Aorta (tissue), 5 donors: ENCODE data around the gene NDUFS3. TPM values are rescaled to one million over a fixed set of nuclear protein-coding genes. Genes with fewer than 3 reads are reported as not detected.

Experiments
- ATAC-seq: fragments of 200-7000 bp; cut with Tn5 transposase; one replicate; pipeline ENCODE4 v1.9.1; 2022; ENCODE audit warnings: moderate library complexity; ENCODE audit not compliant: low FRiP score
- DNase-seq, 2 donors: peaks; one replicate each; pipeline ENCODE4 v3.0.0-alpha.2; 2020
- H3K27ac ChIP-seq, 2 donors: one replicate each; pipeline ENCODE4 v1.5.1; 2013; ENCODE audit warnings: low read length in 2 of 2, mild to moderate bottlenecking in 2 of 2, moderate library complexity in 2 of 2, control low read depth in 1 of 2, inconsistent platforms in 1 of 2, low read depth in 1 of 2
- H3K27me3 ChIP-seq, 2 donors: one replicate each; pipeline ENCODE4 v1.6.1; 2013; ENCODE audit warnings: control low read depth in 1 of 2, low read length in 1 of 2, mild to moderate bottlenecking in 1 of 2, moderate library complexity in 1 of 2; ENCODE audit not compliant: insufficient read depth in 2 of 2, control insufficient read depth in 1 of 2
- H3K36me3 ChIP-seq, 2 donors: one replicate each; pipeline ENCODE4 v1.6.1; 2013; ENCODE audit warnings: control low read depth in 1 of 2, low read length in 1 of 2, mild to moderate bottlenecking in 1 of 2; ENCODE audit not compliant: insufficient read depth in 2 of 2, control insufficient read depth in 1 of 2
- H3K4me1 ChIP-seq, 2 donors: one replicate each; pipeline ENCODE4 v1.6.1; 2013; ENCODE audit warnings: low read length in 2 of 2, control low read depth in 1 of 2, mild to moderate bottlenecking in 1 of 2, moderate library complexity in 1 of 2; ENCODE audit not compliant: insufficient read depth in 2 of 2, control insufficient read depth in 1 of 2
- H3K4me3 ChIP-seq, 2 donors: one replicate each; pipeline ENCODE4 v1.5.1; 2013; ENCODE audit warnings: low read length in 2 of 2, control low read depth in 1 of 2, mild to moderate bottlenecking in 1 of 2
- H3K9me3 ChIP-seq: one replicate; pipeline ENCODE4 v1.6.1; 2013; ENCODE audit warnings: mild to moderate bottlenecking, low read length; ENCODE audit not compliant: control insufficient read depth
- WGBS, 2 donors: extraction: QIAGEN DNeasy Blood & Tissue Kit; methylation state at CpG; one replicate each; pipeline ENCODE4 v1.1.7; 2013; 5-methylcytosine and 5-hydroxymethylcytosine counted together
- intact Hi-C, 2 donors: fragments of 100-400 bp; cut with DNase I; formaldehyde crosslinking; loops; one replicate each; pipeline versions ENCODE4 v1.14.2 to v1.15.0; 2022
- polyA plus RNA-seq, 2 donors: library from polyadenylated mRNA; stranded (reverse); fragments of 200-250 nt; gene quantifications; one replicate each; pipeline ENCODE4 v1.2.3, GENCODE V29; 2013
- total RNA-seq, 2 donors: library from RNA; stranded (reverse); fragmentation: NEBNext Ultra II Directional; extraction: Animal tissue kit (Norgen Biotek cat#: 25700); gene quantifications; one replicate each; pipeline ENCODE4 v1.2.1, GENCODE V29; 2021
- donor health status: healthy with polysubstance abuse.
- donor health status: Bipolar disorder and iron deficiency.
- donor health status: DM: no; HTN: no; CAD: no.
- donor health status: DM: no; HTN: no; CAD: no.
- donor health status: DM: yes; HTN: yes; CAD: no.

NDUFS3 gene
- total and polyA plus RNA-seq, 4 donors, result 52.2 to 106 (median 68.3) TPM

DNA sequence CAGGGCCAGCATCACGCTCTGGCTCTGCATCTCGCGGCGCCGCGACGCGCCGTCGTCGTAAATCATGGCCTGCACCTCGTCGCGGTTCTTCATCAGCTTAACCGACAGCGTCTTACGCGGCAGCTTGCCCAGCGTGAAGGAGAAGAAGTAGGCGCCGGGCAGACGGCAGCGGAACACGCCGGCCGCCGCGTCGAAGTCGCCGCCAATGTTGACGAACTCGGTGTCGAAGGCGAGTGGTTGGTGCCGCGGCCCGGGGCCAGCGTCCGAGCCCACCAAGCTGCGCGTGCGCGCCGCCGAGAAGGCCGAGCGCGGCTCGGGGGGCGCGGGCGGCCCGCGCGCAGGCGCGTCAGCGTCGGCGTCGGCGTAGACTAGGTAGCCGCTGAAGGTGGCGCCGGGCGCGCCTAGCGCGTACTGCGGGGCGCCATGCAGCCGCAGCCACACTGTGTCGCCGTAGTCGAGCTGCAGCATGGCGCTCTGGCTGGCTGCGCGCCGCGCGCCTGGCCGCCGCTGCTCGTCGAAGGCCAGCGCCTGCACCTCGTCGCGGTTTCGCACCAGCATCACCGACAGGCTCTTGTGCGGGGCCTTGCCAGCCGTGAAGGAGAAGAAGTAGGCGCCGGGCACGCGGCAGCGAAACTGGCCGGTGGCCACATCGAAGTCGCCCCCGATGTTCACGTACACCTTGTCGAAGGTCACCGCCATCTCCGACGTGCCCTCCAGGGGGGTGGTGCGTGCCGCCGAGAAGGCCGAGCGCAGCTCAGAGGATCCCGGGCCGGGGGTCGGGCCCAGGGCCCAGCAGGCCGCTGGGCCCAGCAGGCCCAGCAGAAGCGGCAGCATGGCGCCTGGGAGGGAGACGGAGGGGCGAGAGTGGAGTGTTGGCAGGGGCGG is 11.3 kb downstream of the NDUFS3 start:
- H3K4me3 ChIP-seq, result peak overlapping the region in 1 of 2 donors; percentile 3
- ATAC-seq (no peak), DNase-seq (peak in 1 of 2 donors; percentile 29)
- intact Hi-C loops, result no loop called here
- 27 to 28% methylated on average over 91 to 122 of the region's 122 CpGs for WGBS, 2 donors
- H3K27me3 ChIP-seq, result no peaks in the 10 kb centered on the region
- no peaks in the 10 kb centered on the region for H3K9me3 ChIP-seq
- no peak overlapping the region for H3K27ac ChIP-seq
- no peaks in the 10 kb centered on the region for H3K36me3 ChIP-seq
- H3K4me1 ChIP-seq, result no peaks in the 10 kb centered on the region

DNA sequence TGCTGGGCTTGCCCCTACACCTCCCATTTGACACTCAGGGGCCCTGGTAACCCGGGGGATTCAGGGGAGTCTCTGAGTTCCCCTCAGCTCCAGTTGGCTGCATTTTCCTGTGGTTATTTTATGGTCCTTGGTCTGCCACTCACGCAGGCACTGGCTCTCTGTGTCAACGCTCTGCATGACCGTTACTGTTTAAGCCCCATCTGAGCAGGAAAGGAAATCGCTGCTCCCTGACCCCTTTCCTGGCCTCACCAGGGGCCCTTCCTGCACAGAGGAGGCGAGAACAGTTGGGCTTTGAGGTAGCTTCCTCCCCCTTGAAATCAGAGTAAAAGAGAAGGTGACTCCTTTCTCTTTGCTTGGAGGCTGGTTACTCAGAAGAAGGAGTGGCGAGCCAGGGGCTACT is 12.9 kb downstream of the NDUFS3 start:
- no peaks in the 10 kb centered on the region for H3K36me3 ChIP-seq
- H3K4me3 ChIP-seq, result no peak overlapping the region
- no peaks in the 10 kb centered on the region for H3K27me3 ChIP-seq
- H3K27ac ChIP-seq, result no peak overlapping the region
- WGBS, 2 donors, result 67 to 71% methylated on average over 7 of the region's 7 CpGs
- DNase-seq (peak in 1 of 2 donors; percentile 11), ATAC-seq (no peak)
- no peaks in the 10 kb centered on the region for H3K4me1 ChIP-seq
- no peaks in the 10 kb centered on the region for H3K9me3 ChIP-seq
- intact Hi-C loops, result no loop called here

DNA sequence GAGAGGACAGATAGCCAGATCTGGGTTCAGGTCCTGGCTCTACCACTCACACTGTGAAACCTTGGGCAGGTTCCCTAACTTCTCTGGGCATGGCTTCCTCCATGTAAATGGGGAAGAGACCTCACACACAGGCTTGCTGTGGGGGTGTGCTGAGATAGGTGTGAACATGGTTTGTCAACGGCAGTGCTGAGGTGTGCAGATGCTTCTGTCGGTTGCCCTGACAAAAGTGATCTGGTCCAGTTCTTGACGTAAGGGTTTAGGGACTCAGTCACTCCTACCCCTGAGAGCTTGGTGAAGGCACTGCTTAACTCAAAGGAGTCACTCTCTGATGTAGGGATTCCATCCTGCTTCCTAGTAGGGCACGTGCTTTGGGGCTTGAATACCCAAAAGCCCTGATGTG is 13.4 kb downstream of the NDUFS3 start:
- no peaks in the 10 kb centered on the region for H3K27me3 ChIP-seq
- H3K9me3 ChIP-seq, result no peaks in the 10 kb centered on the region
- H3K4me1 ChIP-seq, result no peaks in the 10 kb centered on the region
- H3K36me3 ChIP-seq, result no peaks in the 10 kb centered on the region
- DNase-seq (peak in 1 of 2 donors; percentile 32), ATAC-seq (no peak)
- WGBS, 2 donors, result 68 to 73% methylated on average over 4 of the region's 4 CpGs
- H3K27ac ChIP-seq, result no peak overlapping the region
- H3K4me3 ChIP-seq, result no peak overlapping the region
- intact Hi-C loops, result no loop called here

DNA sequence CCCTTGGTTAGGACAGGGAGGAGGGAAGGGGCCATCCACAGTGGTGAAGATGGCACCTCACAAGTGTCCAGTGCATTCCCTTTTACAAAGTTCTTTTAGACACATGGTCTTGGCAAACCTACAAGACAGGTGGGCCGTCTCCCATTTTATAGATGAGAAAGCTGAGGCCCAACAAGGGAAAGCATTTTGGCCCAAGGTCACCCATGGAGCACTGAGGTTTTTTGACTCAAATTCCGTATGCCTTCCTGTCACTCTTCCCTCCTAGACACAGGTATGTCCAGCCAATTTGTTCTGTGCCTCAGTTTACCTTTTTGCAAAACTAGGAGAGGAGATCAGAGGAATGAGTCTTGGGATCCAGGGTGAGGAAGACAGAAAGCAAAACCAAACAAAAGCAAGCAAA is 14.1 kb downstream of the NDUFS3 start:
- H3K27ac ChIP-seq, result no peak overlapping the region
- ATAC-seq (no peak), DNase-seq (peak in 1 of 2 donors; percentile 7)
- no peaks in the 10 kb centered on the region for H3K4me1 ChIP-seq
- no peaks in the 10 kb centered on the region for H3K9me3 ChIP-seq
- H3K4me3 ChIP-seq, result no peak overlapping the region
- H3K27me3 ChIP-seq, result no peaks in the 10 kb centered on the region
- intact Hi-C loops, result no loop called here
- WGBS, 2 donors, result 76 to 83% methylated on average over 2 of the region's 2 CpGs
- H3K36me3 ChIP-seq, result no peaks in the 10 kb centered on the region

DNA sequence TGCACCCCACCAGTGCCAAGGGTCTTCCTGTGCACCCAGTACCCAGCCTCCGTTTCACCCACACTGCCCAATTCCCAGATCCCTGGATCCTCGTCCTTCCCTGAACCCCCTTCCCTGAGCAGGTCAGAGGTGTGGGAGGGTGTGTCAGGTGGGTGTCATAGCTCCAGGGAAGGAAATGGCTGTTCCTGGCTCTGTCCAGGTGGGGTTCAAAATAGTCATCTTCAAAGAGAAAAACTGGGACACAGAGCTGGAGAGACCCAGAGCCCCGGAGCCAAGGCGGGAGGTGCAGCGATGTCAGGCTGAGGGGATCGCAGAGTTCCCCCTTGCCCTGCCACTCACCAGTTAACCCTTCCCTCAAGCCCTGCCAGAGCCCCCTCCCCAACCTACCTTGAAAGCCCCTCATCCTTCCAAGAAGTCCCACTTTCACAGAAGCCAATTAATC is 14.6 kb downstream of the NDUFS3 start:
- intact Hi-C loops, result no loop called here
- Histone ChIP-seq H3K4me3 (no peak overlapping the region), H3K9me3 (no peaks in the 10 kb centered on the region), H3K27ac (no peak overlapping the region), H3K36me3 (no peaks in the 10 kb centered on the region), H3K4me1 (no peaks in the 10 kb centered on the region), H3K27me3 (no peaks in the 10 kb centered on the region)
- WGBS, 2 donors, result 7 to 11% methylated on average over 6 of the region's 6 CpGs
- DNase-seq (peak in 1 of 2 donors; percentile 22), ATAC-seq (no peak)

DNA sequence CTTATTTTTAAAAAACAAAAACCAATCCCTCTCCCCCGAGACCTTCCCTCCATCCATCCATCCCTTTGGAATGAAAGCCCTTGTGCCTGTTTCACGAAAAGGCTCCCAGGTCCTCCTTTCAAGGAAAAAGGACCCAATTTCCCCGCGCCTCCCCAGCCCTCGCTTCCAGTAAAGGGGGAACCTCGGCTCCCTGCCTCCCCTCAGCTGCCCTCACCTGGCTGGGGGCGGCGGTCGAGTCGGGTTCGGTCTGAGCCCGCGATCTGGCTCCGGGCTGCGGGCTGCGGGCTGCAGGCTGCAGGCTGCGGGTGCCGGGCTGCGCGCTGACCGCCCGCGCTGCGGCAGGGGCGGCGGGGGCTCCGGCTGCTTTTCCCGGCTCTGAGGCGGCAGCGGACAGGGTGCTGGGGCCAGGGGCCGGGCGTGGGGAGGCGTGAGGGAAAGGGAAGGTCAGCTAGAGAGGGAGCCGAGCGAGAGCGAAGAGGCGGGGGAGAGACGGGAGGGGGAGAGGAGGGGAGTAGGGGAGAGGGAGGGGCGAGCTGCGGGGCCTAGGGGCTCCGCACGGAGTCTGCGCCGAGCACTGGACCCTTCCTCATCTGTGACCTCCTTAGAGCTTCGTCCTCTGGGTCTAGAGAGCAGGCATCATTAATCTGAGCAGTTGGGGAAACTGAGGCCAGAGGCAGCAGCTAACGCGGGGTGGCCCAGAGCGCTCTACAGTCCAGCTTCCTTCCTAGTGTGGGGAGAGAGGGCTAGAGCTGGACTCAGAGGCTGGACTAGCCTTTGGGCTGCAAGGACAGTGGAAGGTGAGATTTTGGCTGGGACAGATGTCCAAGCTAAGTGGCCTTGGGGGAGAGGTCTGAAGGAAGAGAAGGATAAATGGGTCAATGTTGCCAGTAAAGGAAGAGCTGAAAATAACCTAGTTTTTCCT is 15.3 kb downstream of the NDUFS3 start, which contains the start of gene C1QTNF4:
Gene C1QTNF4, minus strand, starts transcription at position 478 of the 922 bp plus-strand sequence. CDS start 3,601 bp downstream, outside the sequence.
- H3K27ac ChIP-seq, result no peak within 1 kb of the TSS
- H3K9me3 ChIP-seq, result no peaks in the 10 kb centered on the region
- H3K4me3 ChIP-seq, result peak within 1 kb of the TSS in 1 of 2 donors; percentile 15
- no peaks in the 10 kb centered on the region for H3K36me3 ChIP-seq
- ATAC-seq (no peak), DNase-seq (peak in 1 of 2 donors; percentile 26)
- no peaks in the 10 kb centered on the region for H3K27me3 ChIP-seq
- WGBS, 2 donors, result 2 to 4% methylated on average over 47 to 48 of the region's 48 CpGs
- H3K4me1 ChIP-seq, result no peaks in the 10 kb centered on the region
- intact Hi-C loops, result no loop called here

DNA sequence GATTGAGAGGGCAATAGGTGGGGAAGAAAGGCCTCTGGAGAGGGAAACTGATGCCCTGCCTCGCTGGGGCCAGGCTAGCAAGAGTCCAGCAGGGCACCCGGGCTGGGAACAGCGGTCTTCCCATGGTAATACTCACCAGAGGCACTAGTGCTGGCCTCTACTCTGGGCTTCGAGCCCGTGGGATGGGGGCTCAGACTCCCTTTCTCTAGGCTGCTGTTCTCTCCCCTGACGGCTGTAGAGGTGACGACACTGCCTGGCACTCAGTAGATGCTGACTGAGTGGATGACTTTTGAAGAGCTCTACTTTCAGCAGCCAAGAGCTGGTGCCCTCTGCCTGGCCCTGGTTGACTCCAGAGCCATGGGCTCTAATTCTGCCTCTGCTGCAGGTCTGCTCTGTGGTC is 16.2 kb downstream of the NDUFS3 start:
- Histone ChIP-seq H3K4me3 (no peak overlapping the region), H3K27ac (no peak overlapping the region), H3K4me1 (no peaks in the 10 kb centered on the region), H3K36me3 (no peaks in the 10 kb centered on the region), H3K9me3 (no peaks in the 10 kb centered on the region), H3K27me3 (no peaks in the 10 kb centered on the region)
- DNase-seq (peak in 1 of 2 donors; percentile 38), ATAC-seq (no peak)
- intact Hi-C loops, result no loop called here
- WGBS, 2 donors, result 50 to 63% methylated on average over 7 of the region's 7 CpGs

DNA sequence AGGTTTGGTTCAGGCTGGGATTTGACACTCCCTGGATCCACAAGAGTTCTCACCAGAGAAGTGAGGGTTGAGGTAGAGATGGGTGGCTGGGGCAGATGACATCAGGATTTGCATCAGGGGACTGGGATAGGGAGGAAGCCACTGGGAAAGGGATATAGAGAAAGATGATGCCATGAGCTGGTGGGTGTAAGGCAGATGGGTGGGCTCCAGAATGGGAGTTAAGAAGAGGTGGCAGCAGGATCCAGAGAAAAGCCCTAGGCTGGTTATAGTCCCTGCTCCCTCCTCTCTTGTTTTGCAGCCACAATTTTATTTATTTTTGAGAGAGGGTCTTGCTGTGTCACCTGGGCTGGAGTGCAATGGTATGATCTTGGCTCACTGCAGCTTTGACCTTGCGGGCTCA is 17.1 kb downstream of the NDUFS3 start:
- Histone ChIP-seq H3K27me3 (no peaks in the 10 kb centered on the region), H3K4me1 (no peaks in the 10 kb centered on the region), H3K4me3 (no peak overlapping the region), H3K36me3 (no peaks in the 10 kb centered on the region), H3K27ac (no peak overlapping the region), H3K9me3 (no peaks in the 10 kb centered on the region)
- DNase-seq, result peak in 1 of 2 donors; percentile 1
- no peak for ATAC-seq
- intact Hi-C loops, result no loop called here
- WGBS, 2 donors, result 96 to 97% methylated on average over 1 of the region's 1 CpG
